ENCODE measurements around the gene SERTAD3. TPM values are rescaled to one million over a fixed set of nuclear protein-coding genes. Genes with fewer than 3 reads are reported as not detected.

SERTAD3 gene
- total RNA-seq, 1 experiment from 2014 or later = 52.2 TPM

DNA sequence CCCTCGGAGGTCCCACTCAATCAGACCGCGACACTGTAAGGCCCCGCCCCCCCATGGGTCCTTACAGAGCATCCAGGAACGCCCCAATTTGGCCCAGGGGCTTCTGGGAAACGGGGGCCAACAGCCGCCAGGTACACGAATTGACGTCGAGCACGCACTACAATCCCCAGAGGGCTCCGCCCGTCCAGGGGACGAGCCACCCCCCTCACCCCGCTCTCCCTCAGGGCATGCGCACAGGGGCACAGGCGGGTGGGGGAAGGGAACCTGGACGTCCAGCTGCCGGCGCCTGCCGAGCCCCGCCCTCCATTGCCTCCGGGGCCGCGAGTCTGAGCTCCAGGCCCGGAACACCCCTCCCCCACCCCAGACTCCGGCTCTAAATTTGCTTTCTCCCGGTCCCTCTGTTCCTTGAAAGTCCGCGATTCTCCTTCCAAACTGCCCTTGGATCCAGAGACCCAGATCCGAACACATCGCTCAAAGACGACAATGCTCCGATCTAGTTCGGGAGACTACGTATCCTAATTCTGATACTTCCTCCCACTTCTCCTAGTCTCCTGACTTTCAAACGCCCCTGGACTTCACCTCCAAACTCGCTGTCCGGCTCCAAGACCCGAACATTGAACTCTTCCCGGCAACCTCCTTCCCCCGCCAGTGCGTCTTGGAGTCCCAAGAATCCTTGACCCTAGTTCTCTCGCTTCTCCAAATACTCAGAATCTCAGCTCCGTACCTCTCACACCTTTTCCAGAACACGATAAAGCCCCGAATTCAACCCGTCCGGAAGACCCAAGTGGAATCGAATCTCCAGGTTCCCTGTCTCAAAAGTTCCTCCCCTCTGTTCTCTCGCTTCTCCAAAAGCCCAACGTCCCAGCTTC is 770 bp downstream of the SERTAD3 start:
- POLR2A ChIA-PET = interaction anchor here (0.6 to 2.6 kb wide), 12 partner anchors 9 to 819 kb away, joined by 3 to 56 read pairs (median 10); partner anchors contain the start of genes ACTMAP, BLVRB, COQ8B and ITPKC
- Mint-ChIP-seq H3K4me1 (ENCODE audit: low read depth, unreplicated experiment) (peaks cover 9% of the 10 kb centered on the region), H3K4me3 (ENCODE audit: unreplicated experiment) (peak overlapping the region; percentile 97), H3K9me3 (ENCODE audit: unreplicated experiment) (no peaks in the 10 kb centered on the region), H3K27ac (ENCODE audit: unreplicated experiment) (peak overlapping the region; percentile 98), H3K36me3 (ENCODE audit: insufficient read depth, unreplicated experiment) (peaks cover 58% of the 10 kb centered on the region), H3K27me3 (ENCODE audit: insufficient read depth, unreplicated experiment) (no peaks in the 10 kb centered on the region)
- TF ChIP-seq, protein P1, sequence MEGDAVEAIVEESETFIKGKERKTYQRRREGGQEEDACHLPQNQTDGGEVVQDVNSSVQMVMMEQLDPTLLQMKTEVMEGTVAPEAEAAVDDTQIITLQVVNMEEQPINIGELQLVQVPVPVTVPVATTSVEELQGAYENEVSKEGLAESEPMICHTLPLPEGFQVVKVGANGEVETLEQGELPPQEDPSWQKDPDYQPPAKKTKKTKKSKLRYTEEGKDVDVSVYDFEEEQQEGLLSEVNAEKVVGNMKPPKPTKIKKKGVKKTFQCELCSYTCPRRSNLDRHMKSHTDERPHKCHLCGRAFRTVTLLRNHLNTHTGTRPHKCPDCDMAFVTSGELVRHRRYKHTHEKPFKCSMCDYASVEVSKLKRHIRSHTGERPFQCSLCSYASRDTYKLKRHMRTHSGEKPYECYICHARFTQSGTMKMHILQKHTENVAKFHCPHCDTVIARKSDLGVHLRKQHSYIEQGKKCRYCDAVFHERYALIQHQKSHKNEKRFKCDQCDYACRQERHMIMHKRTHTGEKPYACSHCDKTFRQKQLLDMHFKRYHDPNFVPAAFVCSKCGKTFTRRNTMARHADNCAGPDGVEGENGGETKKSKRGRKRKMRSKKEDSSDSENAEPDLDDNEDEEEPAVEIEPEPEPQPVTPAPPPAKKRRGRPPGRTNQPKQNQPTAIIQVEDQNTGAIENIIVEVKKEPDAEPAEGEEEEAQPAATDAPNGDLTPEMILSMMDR (IDR thresholded peaks at IDR 0.05; ENCODE audit: insufficient read depth in 1 of 2, low read depth in 1 of 2, low read length in 1 of 2, severe bottlenecking in 1 of 2, unreplicated experiment in 1 of 2) = no peak
- CTCF ChIA-PET = interaction anchor here (1.0 to 2.4 kb wide), 7 partner anchors 10 to 80 kb away, joined by 4 to 17 read pairs (median 10); partner anchors contain the start of genes BLVRB and SERTAD1
- peak; percentile 100 for DNase-seq
- H3K4me3 ChIP-seq (ENCODE audit: low read depth, low read length) = peak overlapping the region; percentile 90
- H3K4me1 ChIP-seq = peaks cover 23% of the 10 kb centered on the region
- no peaks in the 10 kb centered on the region for H3K27me3 ChIP-seq (replicated peaks; ENCODE audit: control insufficient read depth, insufficient read depth, low read length)
- intact Hi-C loops (cut with micrococcal nuclease; ENCODE audit: unreplicated experiment) = loop anchor here (1.0 kb wide), 4 partner anchors 10 to 95 kb away; partner anchors contain the start of genes BLVRB, C19orf47 and PLD3
- BruUV-seq (replicated peaks) = TSS peak; percentile 50
- peaks cover 8% of the 10 kb centered on the region for H3K36me3 ChIP-seq (ENCODE audit: control insufficient read depth, insufficient read depth, low read length)
- H3K9me3 ChIP-seq = no peaks in the 10 kb centered on the region

DNA sequence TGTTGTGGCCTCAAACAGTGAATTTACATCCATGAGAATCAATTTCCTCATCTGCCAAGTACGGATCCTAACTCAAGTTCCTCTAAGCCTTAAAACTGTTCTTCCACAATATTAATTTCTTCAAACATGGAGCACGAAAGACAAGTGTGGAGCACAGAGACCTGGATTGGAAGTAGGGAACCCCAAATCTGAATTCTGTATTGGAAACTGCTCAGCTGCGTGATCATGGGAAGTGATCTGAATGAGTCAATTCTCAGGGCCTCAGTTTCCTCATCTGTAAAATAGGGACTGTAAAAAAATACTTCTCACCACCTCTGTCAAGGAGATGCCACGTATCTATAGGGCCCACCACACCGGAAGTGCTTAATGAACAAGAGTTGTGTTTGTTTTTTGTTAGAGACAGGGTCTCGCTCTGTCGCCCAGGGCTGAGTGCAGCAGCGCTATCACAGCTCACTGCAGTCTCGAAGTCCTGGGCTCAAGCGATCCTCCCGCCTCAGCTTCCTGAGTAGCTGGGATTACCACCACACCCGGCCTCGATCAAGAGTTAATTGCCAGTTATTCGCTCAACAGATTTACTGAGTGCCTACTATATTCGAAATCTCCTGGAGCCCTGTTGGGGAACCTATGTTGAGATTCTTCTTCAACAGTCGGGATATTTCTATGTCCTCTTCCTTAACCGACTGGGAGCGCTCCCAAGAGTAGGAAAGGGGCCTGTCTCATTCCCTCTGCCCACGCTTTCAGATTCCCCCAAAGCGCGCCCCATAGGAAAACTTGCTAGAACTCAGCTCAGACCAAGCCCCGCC is 1.6 kb downstream of the SERTAD3 start:
- Mint-ChIP-seq H3K36me3 (ENCODE audit: insufficient read depth, unreplicated experiment) (peaks cover 67% of the 10 kb centered on the region), H3K4me3 (ENCODE audit: unreplicated experiment) (peak overlapping the region; percentile 97), H3K9me3 (ENCODE audit: unreplicated experiment) (no peaks in the 10 kb centered on the region), H3K4me1 (ENCODE audit: low read depth, unreplicated experiment) (peaks cover 9% of the 10 kb centered on the region), H3K27me3 (ENCODE audit: insufficient read depth, unreplicated experiment) (no peaks in the 10 kb centered on the region), H3K27ac (ENCODE audit: unreplicated experiment) (peak overlapping the region; percentile 98)
- H3K27me3 ChIP-seq (replicated peaks; ENCODE audit: control insufficient read depth, insufficient read depth, low read length) = no peaks in the 10 kb centered on the region
- no TSS peak for BruUV-seq (replicated peaks)
- H3K4me1 ChIP-seq = peaks cover 23% of the 10 kb centered on the region
- H3K9me3 ChIP-seq = no peaks in the 10 kb centered on the region
- H3K36me3 ChIP-seq (ENCODE audit: control insufficient read depth, insufficient read depth, low read length) = peaks cover 5% of the 10 kb centered on the region
- POLR2A ChIA-PET = interaction anchor here (0.6 to 2.6 kb wide), 13 partner anchors 9 to 820 kb away, joined by 3 to 56 read pairs (median 10); partner anchors contain the start of genes ACTMAP, AKT2, BLVRB and COQ8B
- DNase-seq = no peak
- peak overlapping the region; percentile 49 for H3K4me3 ChIP-seq (ENCODE audit: low read depth, low read length)
- CTCF ChIA-PET = interaction anchor here (1.0 to 2.4 kb wide), 7 partner anchors 9 to 81 kb away, joined by 4 to 17 read pairs (median 10); partner anchors contain the start of genes BLVRB and SERTAD1
- intact Hi-C loops (cut with micrococcal nuclease; ENCODE audit: unreplicated experiment) = loop anchor here (1.0 kb wide), 4 partner anchors 9 to 94 kb away; partner anchors contain the start of genes BLVRB, C19orf47 and PLD3
- TF ChIP-seq, protein P1 (IDR thresholded peaks at IDR 0.05; ENCODE audit: insufficient read depth in 1 of 2, low read depth in 1 of 2, low read length in 1 of 2, severe bottlenecking in 1 of 2, unreplicated experiment in 1 of 2) = no peak
